Measurements from ENCODE around the gene TMEM17. TPM values are rescaled to one million over a fixed set of nuclear protein-coding genes. Genes with fewer than 3 reads are reported as not detected.

TMEM17 gene
- total and polyA plus RNA-seq, 11 donors: 0.80 to 2.3 (median 1.6) TPM

GRCh38 chr2:62469114-62469513 lies 36.9 kb downstream of the TMEM17 start:
- no peak for DNase-seq
- Histone ChIP-seq H3K36me3 (no peaks in the 10 kb centered on the region), H3K4me1 (peaks cover 0 to 44% (median 19%) of the 10 kb centered on the region in 12 donors), H3K9me3 (no peaks in the 10 kb centered on the region), H3K27me3 (no peaks in the 10 kb centered on the region), H3K27ac (no peak overlapping the region), H3K4me3 (no peak overlapping the region)
- 50 to 96% (median 92%) methylated on average over 1 of the region's 1 CpG for WGBS, 4 donors
- intact Hi-C loops (cut with DNase I): loop anchor here in 1 of 10 donors (5.0 to 10.0 kb wide), 2 partner anchors 38 to 236 kb away; partner anchors contain the start of genes EHBP1 and TMEM17
- no peak for ATAC-seq
- TF ChIP-seq, protein P1, sequence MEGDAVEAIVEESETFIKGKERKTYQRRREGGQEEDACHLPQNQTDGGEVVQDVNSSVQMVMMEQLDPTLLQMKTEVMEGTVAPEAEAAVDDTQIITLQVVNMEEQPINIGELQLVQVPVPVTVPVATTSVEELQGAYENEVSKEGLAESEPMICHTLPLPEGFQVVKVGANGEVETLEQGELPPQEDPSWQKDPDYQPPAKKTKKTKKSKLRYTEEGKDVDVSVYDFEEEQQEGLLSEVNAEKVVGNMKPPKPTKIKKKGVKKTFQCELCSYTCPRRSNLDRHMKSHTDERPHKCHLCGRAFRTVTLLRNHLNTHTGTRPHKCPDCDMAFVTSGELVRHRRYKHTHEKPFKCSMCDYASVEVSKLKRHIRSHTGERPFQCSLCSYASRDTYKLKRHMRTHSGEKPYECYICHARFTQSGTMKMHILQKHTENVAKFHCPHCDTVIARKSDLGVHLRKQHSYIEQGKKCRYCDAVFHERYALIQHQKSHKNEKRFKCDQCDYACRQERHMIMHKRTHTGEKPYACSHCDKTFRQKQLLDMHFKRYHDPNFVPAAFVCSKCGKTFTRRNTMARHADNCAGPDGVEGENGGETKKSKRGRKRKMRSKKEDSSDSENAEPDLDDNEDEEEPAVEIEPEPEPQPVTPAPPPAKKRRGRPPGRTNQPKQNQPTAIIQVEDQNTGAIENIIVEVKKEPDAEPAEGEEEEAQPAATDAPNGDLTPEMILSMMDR (IDR thresholded peaks at IDR 0.05): no peak
- no peak for TF ChIP-seq POLR2A (IDR thresholded peaks at IDR 0.05)

- Histone ChIP-seq H3K36me3 (no peaks in the 10 kb centered on the region), H3K9me3 (no peaks in the 10 kb centered on the region), H3K4me3 (no peak overlapping the region), H3K27me3 (no peaks in the 10 kb centered on the region), H3K4me1 (peaks cover 0 to 30% (median 9%) of the 10 kb centered on the region in 12 donors), H3K27ac (peak overlapping the region in 8 of 12 donors; percentile 26 to 72 (median 52))
- ATAC-seq (peak; percentile 48 to 79 (median 70)), DNase-seq (peak in 2 of 5 donors; percentile 41 to 61)
- 79 to 93% (median 83%) methylated on average over 6 to 8 of the region's 8 CpGs for WGBS, 4 donors
- intact Hi-C loops (cut with DNase I): loop anchor here in 1 of 10 donors (5.0 to 10.0 kb wide), 2 partner anchors 40 to 237 kb away; partner anchors contain the start of genes EHBP1 and TMEM17
- no peak for TF ChIP-seq POLR2A (IDR thresholded peaks at IDR 0.05)
- TF ChIP-seq, protein P1 (IDR thresholded peaks at IDR 0.05): peak in 1 of 12 donors; percentile 7
These were observed 38.3 kb downstream of the TMEM17 start for GRCh38 chr2:62467475-62468321.

- Histone ChIP-seq H3K9me3 (no peaks in the 10 kb centered on the region), H3K27ac (peak overlapping the region in 7 of 12 donors; percentile 26 to 72 (median 55)), H3K4me1 (peaks cover 0 to 30% (median 8%) of the 10 kb centered on the region in 12 donors), H3K4me3 (no peak overlapping the region), H3K36me3 (no peaks in the 10 kb centered on the region), H3K27me3 (no peaks in the 10 kb centered on the region)
- ATAC-seq: no peak
- TF ChIP-seq, protein P1 (IDR thresholded peaks at IDR 0.05): no peak
- no peak for TF ChIP-seq POLR2A (IDR thresholded peaks at IDR 0.05)
- WGBS, 4 donors: 77 to 78% (median 77%) methylated on average over 6 of the region's 6 CpGs
- intact Hi-C loops (cut with DNase I): loop anchor here in 1 of 10 donors (5.0 to 10.0 kb wide), 2 partner anchors 40 to 238 kb away; partner anchors contain the start of genes EHBP1 and TMEM17
- DNase-seq: no peak
These were observed 38.9 kb downstream of the TMEM17 start for GRCh38 chr2:62467100-62467474.

- TF ChIP-seq, protein P1 (IDR thresholded peaks at IDR 0.05): no peak
- TF ChIP-seq POLR2A (IDR thresholded peaks at IDR 0.05): no peak
- ATAC-seq (no peak), DNase-seq (no peak)
- peak overlapping the region in 7 of 12 donors; percentile 5 to 72 (median 35) for H3K27ac ChIP-seq
- 85 to 98% (median 96%) methylated on average over 2 of the region's 2 CpGs for WGBS, 4 donors
- peaks cover 0 to 30% (median 8%) of the 10 kb centered on the region in 12 donors for H3K4me1 ChIP-seq
- H3K27me3 ChIP-seq: no peaks in the 10 kb centered on the region
- no peaks in the 10 kb centered on the region for H3K36me3 ChIP-seq
- intact Hi-C loops (cut with DNase I): loop anchor here in 1 of 10 donors (5.0 to 10.0 kb wide), 2 partner anchors 41 to 238 kb away; partner anchors contain the start of genes EHBP1 and TMEM17
- H3K9me3 ChIP-seq: no peaks in the 10 kb centered on the region
- no peak overlapping the region for H3K4me3 ChIP-seq
These were observed 39.5 kb downstream of the TMEM17 start for GRCh38 chr2:62466503-62466854.

Data from heart left ventricle (tissue), 16 donors.